WTC11 (cell line): ENCODE results near the gene OR2F2.

Source experiments
- ATF3 ChIP-seq: sonication (generic); formaldehyde crosslinking; conservative IDR thresholded peaks from 2 replicates; pipeline ENCODE4 v1.8.1; 2022; ENCODE audit warnings: mild to moderate bottlenecking, missing genetic modification reagents
- CREB1 ChIP-seq: sonication (generic); formaldehyde crosslinking; IDR thresholded peaks from 2 replicates; pipeline ENCODE4 v1.8.0; 2023; ENCODE audit warnings: mild to moderate bottlenecking, missing genetic modification reagents
- ETV6 ChIP-seq: sonication (generic); formaldehyde crosslinking; IDR thresholded peaks from 2 replicates; pipeline ENCODE4 v1.8.1; 2022; ENCODE audit warnings: mild to moderate bottlenecking, missing genetic modification reagents
- NFATC4 ChIP-seq: fragments of 250-450 bp; sonication (Bioruptor Pico); IDR thresholded peaks from 2 replicates; pipeline ENCODE4 v1.9.0; 2021; ENCODE audit warnings: mild to moderate bottlenecking
- NFYB ChIP-seq: sonication (generic); formaldehyde crosslinking; conservative IDR thresholded peaks from 2 replicates; pipeline ENCODE4 v1.8.0; 2022; ENCODE audit warnings: low read depth, missing genetic modification reagents
- NR3C1 ChIP-seq: sonication (generic); formaldehyde crosslinking; conservative IDR thresholded peaks from 2 replicates; pipeline ENCODE4 v1.8.1; 2023; ENCODE audit warnings: low read depth, mild to moderate bottlenecking, missing genetic modification reagents
- PRRX2 ChIP-seq: fragments of 250-450 bp; sonication (Bioruptor Pico); IDR thresholded peaks from 2 replicates; pipeline ENCODE4 v1.8.0; 2021; ENCODE audit warnings: mild to moderate bottlenecking
- SP1 ChIP-seq: sonication (generic); formaldehyde crosslinking; conservative IDR thresholded peaks from 2 replicates; pipeline ENCODE4 v1.8.1; 2022; ENCODE audit warnings: missing genetic modification reagents
- TCF7 ChIP-seq: sonication (generic); formaldehyde crosslinking; IDR thresholded peaks from 2 replicates; pipeline ENCODE4 v1.8.0; 2022; ENCODE audit warnings: mild to moderate bottlenecking, low read depth, missing genetic modification reagents, moderate library complexity
- ZNF232 ChIP-seq: sonication (generic); formaldehyde crosslinking; IDR thresholded peaks from 2 replicates; pipeline ENCODE4 v1.8.0; 2022; ENCODE audit warnings: mild to moderate bottlenecking, missing genetic modification reagents
- TF ChIP-seq, protein P1 (sequence below): fragments of 200-600 bp; IDR thresholded peaks from 2 replicates; pipeline ENCODE4 v1.8.0; 2022; ENCODE audit warnings: antibody characterized with exemption
- TF ChIP-seq, protein P2 (sequence below): sonication (generic); formaldehyde crosslinking; IDR thresholded peaks from 2 replicates; pipeline ENCODE4 v1.8.1; 2023; ENCODE audit warnings: mild to moderate bottlenecking, moderate library complexity, missing genetic modification reagents
- TF ChIP-seq, protein P3 (sequence below): sonication (generic); formaldehyde crosslinking; IDR thresholded peaks from 2 replicates; pipeline ENCODE4 v1.8.0; 2022; ENCODE audit warnings: mild to moderate bottlenecking, missing genetic modification reagents
- TF ChIP-seq, protein P4 (sequence below): sonication (generic); formaldehyde crosslinking; IDR thresholded peaks from 2 replicates; pipeline ENCODE4 v1.8.0; 2022; ENCODE audit warnings: mild to moderate bottlenecking, missing genetic modification reagents

DNA sequence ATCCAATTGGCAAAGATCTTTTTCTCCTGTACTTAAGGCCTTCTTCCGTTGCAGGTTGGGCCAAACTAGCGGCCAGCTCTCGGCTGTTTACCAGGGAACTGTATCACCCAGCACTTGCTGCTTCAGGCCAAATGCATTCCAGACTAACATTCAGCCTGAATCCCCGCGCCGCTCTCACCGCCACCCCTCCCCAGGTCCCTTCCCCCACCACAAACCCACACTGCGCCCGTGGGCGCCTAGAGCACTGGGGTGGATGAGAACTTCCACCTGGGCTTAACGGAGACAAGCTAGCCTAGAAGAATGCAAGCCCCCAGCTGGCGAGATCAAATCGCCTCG lies 33.7 kb upstream of the OR2F2 start:
- TF ChIP-seq, protein P1, sequence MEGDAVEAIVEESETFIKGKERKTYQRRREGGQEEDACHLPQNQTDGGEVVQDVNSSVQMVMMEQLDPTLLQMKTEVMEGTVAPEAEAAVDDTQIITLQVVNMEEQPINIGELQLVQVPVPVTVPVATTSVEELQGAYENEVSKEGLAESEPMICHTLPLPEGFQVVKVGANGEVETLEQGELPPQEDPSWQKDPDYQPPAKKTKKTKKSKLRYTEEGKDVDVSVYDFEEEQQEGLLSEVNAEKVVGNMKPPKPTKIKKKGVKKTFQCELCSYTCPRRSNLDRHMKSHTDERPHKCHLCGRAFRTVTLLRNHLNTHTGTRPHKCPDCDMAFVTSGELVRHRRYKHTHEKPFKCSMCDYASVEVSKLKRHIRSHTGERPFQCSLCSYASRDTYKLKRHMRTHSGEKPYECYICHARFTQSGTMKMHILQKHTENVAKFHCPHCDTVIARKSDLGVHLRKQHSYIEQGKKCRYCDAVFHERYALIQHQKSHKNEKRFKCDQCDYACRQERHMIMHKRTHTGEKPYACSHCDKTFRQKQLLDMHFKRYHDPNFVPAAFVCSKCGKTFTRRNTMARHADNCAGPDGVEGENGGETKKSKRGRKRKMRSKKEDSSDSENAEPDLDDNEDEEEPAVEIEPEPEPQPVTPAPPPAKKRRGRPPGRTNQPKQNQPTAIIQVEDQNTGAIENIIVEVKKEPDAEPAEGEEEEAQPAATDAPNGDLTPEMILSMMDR = no peak
- TF ChIP-seq ETV6 (CRISPR knock-in tag) (no peak), SP1 (no peak), NFATC4 (CRISPR knock-in tag) (no peak), NR3C1 (CRISPR knock-in tag) (no peak), NFYB (CRISPR knock-in tag) (no peak), PRRX2 (CRISPR knock-in tag) (no peak), TCF7 (no peak), ATF3 (no peak), ZNF232 (no peak), CREB1 (CRISPR knock-in tag) (no peak)
- TF ChIP-seq, protein P2, sequence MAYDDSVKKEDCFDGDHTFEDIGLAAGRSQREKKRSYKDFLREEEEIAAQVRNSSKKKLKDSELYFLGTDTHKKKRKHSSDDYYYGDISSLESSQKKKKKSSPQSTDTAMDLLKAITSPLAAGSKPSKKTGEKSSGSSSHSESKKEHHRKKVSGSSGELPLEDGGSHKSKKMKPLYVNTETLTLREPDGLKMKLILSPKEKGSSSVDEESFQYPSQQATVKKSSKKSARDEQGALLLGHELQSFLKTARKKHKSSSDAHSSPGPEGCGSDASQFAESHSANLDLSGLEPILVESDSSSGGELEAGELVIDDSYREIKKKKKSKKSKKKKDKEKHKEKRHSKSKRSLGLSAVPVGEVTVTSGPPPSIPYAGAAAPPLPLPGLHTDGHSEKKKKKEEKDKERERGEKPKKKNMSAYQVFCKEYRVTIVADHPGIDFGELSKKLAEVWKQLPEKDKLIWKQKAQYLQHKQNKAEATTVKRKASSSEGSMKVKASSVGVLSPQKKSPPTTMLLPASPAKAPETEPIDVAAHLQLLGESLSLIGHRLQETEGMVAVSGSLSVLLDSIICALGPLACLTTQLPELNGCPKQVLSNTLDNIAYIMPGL = no peak
- TF ChIP-seq, protein P3, sequence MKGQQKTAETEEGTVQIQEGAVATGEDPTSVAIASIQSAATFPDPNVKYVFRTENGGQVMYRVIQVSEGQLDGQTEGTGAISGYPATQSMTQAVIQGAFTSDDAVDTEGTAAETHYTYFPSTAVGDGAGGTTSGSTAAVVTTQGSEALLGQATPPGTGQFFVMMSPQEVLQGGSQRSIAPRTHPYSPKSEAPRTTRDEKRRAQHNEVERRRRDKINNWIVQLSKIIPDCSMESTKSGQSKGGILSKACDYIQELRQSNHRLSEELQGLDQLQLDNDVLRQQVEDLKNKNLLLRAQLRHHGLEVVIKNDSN (CRISPR knock-in tag) = no peak
- TF ChIP-seq, protein P4, sequence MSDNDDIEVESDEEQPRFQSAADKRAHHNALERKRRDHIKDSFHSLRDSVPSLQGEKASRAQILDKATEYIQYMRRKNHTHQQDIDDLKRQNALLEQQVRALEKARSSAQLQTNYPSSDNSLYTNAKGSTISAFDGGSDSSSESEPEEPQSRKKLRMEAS (CRISPR knock-in tag) = no peak
